NCI-H1436 (cell line): ENCODE results near the gene PCDHGC5.

Experiments
- DNase-seq: peaks from one replicate; lab custom pipeline; 2025; lab: John Stamatoyannopoulos, UW

PCDHGC5 gene

DNA sequence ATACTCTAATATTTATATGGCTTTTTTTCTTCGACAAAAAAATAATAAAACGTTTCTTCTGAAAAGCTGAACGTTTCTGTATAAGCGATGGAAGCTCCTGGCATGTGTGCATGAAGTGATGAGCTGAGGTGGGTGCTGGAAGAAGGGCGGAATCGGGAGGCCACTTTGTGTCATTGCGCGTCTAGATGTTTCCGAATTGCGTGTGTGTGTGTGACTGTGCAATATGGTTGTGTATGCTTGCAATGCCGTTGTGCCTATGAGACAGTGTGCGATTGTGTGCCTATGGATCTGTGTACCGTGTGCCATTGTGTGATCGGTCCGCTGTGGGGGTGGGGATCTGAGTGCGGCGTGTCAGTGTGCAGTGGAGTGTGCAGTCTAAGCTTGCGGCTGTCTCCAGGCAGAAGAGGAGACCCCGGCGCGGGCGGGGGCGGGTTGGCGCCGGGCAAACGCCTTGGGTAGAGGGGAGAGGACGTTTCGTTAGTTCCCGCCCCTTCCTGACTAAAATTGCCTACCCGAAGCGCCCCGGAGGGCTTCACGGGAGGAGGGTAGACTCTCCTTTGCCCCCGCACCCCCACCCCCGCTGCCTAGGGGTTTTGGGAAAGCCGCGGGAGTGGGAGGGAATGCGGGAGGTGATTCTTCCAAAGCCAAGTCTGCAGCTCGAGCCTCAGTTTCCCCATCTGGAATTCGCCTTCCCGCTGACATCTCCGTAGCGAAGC lies 24.2 kb downstream of the PCDHGC5 start:
- DNase-seq: no peak

DNA sequence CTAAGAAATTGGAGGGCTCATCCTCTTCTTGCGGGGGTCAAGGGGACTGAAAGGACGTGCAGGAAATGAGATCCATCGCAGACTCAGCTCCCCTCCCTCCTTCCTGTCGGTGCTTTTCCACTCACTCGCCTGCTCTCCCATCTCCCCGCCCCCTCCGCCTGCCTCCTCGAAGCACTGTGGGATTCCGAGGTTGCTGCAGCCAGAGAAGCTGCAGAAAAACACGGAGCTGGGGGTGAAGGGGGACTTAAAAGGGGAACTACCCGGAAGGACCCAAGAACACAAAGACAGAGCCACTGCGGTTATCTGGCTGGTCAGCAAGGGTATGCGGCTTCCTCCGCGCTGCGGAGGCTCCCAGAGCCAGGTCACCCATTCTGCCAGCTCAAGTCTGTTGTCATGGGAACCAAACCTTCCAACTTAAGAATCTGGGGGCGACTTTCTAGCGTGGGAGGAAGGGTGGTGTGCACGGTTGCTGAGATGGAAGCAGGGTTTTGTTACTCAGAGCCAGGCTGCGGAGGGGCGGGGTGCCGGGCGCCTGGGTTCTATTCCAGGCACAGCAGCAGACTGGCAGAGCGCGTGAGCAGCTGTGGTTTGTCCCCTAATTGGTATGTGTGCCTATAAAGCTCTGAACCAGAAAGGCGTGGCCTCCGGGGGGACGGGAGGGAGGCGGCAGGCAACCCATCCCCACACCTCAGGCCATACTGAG lies 24.9 kb downstream of the PCDHGC5 start:
- DNase-seq: no peak

DNA sequence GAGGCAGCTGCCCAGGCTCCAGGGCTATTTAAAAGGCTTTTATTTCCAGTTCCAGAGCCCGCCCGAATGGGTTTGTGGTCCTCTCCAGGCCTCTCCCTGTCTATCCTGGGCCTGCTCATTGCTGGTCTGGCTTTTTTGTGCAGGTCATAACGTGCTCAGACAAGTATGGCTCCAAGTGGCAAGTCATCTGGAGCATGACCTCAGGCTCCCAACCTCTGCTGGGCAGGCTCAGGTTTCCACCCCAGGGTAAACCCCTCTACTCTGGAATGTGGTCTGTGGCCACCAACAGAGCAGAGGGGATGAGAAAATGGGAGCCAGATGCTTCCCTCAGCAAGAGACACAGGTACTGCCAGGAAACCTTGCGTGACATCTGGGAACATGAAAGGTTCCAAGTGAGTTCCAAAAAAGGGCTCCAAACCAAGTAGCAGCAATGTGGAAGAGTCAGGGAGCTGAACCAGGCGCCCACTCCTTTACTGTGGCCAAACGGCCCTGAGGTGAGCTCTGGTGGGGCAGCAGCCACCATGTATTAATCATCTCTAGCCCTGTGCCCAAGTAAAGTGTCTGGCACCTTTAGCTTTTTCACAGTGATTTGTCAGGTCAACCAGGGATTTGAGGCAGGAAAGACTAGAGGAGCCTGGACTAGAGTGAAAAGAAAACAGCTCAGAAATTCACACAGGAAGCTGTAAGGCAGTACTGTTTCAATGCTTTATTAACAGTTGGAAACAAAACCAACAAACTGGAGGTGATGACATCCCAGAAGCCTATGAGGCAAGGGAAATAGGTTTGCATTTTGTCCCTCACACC lies 25.7 kb downstream of the PCDHGC5 start:
- no peak for DNase-seq

DNA sequence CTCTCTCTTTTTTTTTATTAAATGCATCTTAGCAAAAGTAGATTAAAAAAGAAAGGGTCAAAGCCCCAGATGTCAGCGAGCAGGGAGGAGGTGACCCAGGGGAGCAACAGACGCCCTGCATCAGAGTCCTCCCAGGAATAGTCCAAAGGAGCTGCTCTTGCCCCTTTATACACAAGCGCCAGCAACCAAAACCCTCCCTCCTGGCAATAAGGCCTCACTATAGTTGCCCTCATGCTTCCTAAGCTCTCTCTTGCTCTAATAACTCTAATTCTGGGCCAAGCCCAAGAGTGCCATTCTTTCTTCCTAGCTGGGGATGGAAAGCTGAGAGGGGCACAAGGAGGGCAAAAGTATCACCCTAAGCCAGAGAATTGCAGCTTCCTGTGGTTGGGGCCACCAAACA lies 26.3 kb downstream of the PCDHGC5 start:
- no peak for DNase-seq

GRCh38 chr5:141515946-141516671 lies 27.2 kb downstream of the PCDHGC5 start:
- no peak for DNase-seq

DNA sequence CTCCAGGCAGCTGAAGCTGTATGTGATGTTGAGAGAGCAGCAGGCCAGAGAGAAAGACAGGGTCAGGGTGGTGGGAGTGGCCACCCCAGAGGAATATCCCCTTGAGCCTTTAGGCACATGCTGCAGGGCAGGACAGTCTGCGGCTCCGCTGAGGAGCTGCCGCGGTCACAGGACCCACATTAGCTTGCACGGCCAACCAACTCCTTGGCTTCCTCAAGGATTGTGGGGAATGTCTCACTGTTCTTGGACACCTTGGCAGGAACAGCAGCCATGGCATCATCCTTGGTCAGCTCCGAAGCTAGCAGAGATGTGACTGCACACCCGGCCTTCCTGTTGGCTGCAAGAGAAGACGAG lies 27.8 kb downstream of the PCDHGC5 start:
- no peak for DNase-seq

DNA sequence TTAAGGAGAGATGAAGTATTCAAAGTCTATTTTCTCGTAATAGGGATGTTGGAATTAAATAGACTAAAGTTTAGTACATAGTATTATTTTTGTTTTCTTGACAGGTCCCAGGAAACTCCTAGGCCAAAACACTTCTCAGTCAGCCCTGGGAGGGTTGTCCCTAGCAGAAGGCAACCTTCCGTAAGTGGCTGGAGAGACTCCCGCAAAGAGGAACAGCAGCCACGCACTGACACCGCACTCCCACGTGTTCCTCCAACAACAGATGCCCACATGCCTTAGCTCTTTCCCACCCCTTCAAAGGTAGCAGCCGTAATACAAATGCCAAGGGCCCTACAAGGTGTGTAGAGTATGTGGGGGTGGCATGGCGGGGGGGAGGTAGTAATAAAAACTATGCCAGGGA lies 28.4 kb downstream of the PCDHGC5 start:
- no peak for DNase-seq

GRCh38 chr5:141517880-141518617 lies 29.2 kb downstream of the PCDHGC5 start:
- DNase-seq: no peak

DNA sequence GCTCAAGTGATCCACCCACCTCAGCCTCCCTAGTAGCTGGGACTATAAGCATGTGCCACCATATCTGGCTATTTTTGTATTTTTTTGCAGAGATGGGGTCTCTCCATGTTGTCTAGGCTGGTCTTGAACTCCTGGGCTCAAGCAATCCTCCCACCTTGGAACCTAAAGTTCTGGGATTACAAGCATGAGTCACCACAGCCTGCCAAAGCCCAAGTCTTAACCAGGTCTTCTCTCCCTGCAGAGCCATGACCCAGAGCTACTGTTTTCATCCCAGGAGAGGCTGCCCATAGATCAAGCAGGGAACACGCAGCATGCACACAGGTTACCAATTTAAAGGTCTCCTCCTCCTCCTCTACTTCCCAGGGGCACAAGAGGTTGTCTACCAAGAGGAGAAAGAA lies 29.7 kb downstream of the PCDHGC5 start:
- DNase-seq: no peak

GRCh38 chr5:141519605-141520565 lies 31.0 kb downstream of the PCDHGC5 start:
- no peak for DNase-seq

GRCh38 chr5:141521244-141521781 lies 32.4 kb downstream of the PCDHGC5 start:
- DNase-seq: no peak

GRCh38 chr5:141522301-141522700 lies 33.4 kb downstream of the PCDHGC5 start:
- no peak for DNase-seq

DNA sequence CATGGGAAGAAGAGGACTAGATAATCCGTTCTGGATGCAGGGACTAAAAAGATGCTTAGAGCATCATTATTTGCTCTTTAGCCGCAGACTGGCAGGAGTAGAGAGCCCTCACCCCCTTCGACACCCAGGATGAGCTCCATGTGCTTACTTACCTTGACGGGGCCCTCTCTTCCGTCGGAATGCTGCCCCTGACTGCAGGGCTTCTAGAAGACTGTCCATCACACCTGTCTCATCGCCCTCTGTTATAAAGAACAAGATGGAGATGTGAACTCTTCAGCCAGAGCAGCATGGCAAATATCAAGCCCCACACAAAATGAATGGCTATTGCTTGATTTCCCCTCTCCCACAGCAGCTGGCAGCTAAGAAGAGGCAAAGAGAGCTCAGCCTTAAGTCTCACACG lies 35.1 kb downstream of the PCDHGC5 start:
- no peak for DNase-seq

DNA sequence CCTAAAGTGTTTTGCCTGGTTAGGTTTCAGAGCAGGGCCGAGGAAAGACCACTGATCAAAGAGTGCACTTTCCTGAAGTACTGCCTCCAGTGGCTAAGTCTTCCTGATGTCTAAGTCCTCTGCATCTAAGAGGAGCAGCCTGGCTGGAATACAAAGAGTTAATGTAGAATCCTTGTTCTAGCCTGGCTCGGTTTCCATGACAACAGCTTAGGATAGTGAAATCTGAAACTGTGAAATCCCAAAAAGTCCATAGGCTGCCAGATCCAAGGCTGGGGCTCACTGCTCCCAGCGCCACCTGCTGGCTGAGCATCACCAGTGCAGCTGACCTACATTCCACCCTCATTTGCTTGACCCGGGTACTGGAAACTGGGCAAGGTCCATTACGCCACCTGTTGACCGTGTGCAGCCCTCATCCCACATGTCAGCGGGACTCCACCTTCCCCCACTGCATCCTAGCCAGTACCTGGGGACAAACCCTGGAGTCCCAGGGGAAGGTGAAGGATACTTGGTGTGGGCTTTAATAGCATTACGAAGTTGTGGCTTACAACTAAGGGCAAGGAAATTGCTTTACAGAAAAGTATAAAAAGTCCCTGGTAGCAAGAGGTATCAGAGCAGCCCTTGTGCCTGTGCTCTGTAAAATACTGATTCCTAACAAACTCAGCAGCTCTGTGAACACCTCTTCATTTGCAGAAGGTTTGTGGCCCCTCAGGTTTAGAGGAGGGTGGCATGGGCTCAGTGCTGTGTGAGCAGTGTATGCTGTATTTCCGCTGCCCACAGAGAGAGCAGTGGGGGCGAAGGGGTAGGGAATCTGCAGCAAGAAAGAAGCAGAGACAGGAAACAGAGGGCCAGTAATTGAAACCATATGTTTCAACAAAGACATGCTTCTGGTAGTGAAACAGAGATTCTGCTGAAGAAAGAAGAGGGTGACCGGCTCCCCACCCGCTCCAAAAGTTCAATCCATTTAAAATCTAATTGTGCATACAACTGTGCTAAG lies 36.0 kb downstream of the PCDHGC5 start:
- peak; percentile 71 for DNase-seq

GRCh38 chr5:141525653-141526052 lies 36.8 kb downstream of the PCDHGC5 start:
- no peak for DNase-seq

DNA sequence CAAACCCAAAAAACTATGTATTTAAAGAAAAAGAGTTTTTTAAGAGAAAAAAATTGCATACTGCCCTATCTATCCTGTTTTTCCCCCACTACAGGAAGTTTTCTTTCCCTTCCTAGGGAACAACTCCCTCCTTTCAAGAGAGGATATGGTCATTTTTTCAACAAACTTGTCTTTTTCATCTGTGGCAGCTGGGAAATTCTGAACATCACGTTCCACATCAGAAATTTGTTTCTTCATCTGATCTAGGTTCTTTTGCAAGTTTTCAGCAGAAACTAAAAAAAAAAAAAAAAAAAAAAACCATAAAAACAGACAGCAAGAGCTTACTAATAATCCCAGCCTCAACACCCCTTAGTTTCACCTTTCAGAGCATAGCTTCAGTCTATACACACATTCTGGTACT lies 38.5 kb downstream of the PCDHGC5 start:
- no peak for DNase-seq

GRCh38 chr5:141528291-141528984 lies 39.6 kb downstream of the PCDHGC5 start:
- no peak for DNase-seq

DNA sequence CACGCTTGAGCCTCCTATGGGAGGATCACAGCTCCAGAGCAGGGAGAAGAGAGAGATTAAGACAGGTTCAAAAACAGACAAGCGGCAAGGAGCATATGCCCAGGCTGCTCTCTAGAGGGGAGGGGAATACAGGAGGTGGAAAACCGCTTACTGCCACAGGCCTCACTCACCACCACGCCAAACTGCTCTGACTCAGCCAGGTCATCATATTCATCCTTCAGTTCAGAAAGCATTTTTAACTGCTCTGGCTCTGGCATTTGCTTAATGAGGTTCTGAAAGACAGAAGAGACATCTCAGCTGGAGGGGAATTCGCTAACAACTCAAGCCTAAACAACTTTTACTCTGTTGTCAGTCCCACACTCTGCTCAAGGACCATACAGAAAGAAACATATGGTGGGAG lies 40.1 kb downstream of the PCDHGC5 start:
- DNase-seq: no peak
